ENCODE measurements around the gene DENND1A.
A peak's percentile ranks its signal among the peaks of the same experiment; 100 is the strongest.

DENND1A gene

DNA sequence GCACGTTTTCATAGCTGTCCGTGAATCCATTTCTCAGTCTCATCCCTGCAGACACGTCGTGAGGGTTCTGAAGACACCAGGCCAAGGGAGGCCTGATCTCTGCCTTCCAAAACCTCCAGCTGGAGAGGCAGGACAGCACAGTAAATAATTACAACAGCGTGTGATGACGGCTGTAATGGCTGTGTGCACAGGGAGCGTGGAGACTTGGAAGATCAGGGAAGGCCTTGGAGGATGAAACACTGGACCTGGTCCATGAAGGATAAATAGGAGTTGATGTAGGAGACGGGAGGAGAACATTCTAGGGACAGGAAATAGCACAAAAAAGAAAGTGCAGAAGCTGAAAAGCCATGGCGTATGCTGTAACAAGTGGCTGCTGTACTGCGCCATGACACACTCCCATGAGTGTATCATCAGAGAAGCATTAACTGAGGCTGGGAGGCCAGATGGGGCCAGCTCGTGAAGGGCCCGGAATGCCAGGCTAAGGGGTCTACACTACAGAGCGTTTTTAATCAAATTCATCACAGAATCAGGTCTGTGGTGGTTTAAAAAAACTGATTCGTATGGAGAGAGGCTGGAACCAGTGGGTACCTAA, 476.8 kb downstream of the DENND1A start:
- TF ChIP-seq, protein P1, sequence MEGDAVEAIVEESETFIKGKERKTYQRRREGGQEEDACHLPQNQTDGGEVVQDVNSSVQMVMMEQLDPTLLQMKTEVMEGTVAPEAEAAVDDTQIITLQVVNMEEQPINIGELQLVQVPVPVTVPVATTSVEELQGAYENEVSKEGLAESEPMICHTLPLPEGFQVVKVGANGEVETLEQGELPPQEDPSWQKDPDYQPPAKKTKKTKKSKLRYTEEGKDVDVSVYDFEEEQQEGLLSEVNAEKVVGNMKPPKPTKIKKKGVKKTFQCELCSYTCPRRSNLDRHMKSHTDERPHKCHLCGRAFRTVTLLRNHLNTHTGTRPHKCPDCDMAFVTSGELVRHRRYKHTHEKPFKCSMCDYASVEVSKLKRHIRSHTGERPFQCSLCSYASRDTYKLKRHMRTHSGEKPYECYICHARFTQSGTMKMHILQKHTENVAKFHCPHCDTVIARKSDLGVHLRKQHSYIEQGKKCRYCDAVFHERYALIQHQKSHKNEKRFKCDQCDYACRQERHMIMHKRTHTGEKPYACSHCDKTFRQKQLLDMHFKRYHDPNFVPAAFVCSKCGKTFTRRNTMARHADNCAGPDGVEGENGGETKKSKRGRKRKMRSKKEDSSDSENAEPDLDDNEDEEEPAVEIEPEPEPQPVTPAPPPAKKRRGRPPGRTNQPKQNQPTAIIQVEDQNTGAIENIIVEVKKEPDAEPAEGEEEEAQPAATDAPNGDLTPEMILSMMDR (conservative IDR thresholded peaks at IDR 0.05; ENCODE audit: control insufficient read depth, insufficient read depth, low read depth, low read length) = no peak
- DNase-seq (ENCODE audit: low read depth) = no peak
- no peak overlapping the region for H3K4me3 ChIP-seq (ENCODE audit: control insufficient read depth, low read depth, low read length)

DNA sequence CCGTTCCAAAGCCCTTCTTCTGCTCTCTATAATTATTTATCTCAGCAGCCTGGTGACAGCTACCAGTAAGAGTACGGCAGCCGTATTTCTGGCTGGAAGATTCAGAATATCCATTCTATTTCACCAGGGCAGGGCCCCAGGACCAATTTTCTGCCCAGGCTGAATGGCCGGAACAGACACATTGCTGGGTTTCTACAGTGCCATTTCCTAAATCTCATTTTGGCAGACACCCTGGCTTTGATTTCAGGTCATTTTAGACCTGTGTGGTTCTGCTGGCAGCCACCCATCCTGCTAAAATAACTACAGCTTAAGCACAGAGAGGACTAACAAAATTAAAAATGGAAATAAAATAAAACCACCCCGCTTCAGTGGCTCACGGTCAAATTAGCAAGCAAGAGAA, 478.9 kb downstream of the DENND1A start:
- no peak overlapping the region for H3K4me3 ChIP-seq (ENCODE audit: control insufficient read depth, low read depth, low read length)
- DNase-seq (ENCODE audit: low read depth) = no peak
- TF ChIP-seq, protein P1 (conservative IDR thresholded peaks at IDR 0.05; ENCODE audit: control insufficient read depth, insufficient read depth, low read depth, low read length) = no peak

GRCh38 chr9:123450098-123450770, 479.7 kb downstream of the DENND1A start:
- TF ChIP-seq, protein P1 (conservative IDR thresholded peaks at IDR 0.05; ENCODE audit: control insufficient read depth, insufficient read depth, low read depth, low read length) = no peak
- DNase-seq (ENCODE audit: low read depth) = no peak
- H3K4me3 ChIP-seq (ENCODE audit: control insufficient read depth, low read depth, low read length) = no peak overlapping the region

GRCh38 chr9:123447934-123448646, 481.8 kb downstream of the DENND1A start:
- no peak overlapping the region for H3K4me3 ChIP-seq (ENCODE audit: control insufficient read depth, low read depth, low read length)
- TF ChIP-seq, protein P1 (conservative IDR thresholded peaks at IDR 0.05; ENCODE audit: control insufficient read depth, insufficient read depth, low read depth, low read length) = no peak
- DNase-seq (ENCODE audit: low read depth) = no peak

GRCh38 chr9:123445981-123446610, 483.8 kb downstream of the DENND1A start:
- TF ChIP-seq, protein P1 (conservative IDR thresholded peaks at IDR 0.05; ENCODE audit: control insufficient read depth, insufficient read depth, low read depth, low read length) = no peak
- peak; percentile 61 for DNase-seq (ENCODE audit: low read depth)

DNA sequence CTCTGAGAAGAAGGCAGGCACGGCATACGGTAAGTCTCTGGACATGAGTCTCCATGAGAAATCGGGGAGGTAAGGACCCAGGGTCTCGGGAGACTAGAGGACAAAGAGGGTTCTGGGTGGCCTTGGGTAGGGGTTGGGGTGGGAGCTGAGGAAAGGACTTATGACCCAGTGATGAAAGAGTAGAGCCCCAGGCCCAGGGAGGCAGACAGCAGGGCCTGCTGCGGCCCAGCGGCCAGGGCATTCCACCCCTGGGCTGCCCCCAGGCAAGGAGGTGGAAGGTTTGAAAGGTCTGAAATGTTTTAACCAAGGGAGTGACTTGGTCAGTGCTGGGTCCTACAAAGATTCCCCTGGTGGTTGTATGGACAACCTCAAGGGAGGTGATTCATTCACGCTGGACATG, 484.8 kb downstream of the DENND1A start:
- no peak overlapping the region for H3K4me3 ChIP-seq (ENCODE audit: control insufficient read depth, low read depth, low read length)
- DNase-seq (ENCODE audit: low read depth) = no peak
- TF ChIP-seq, protein P1 (conservative IDR thresholded peaks at IDR 0.05; ENCODE audit: control insufficient read depth, insufficient read depth, low read depth, low read length) = no peak

More at GRCh38 chr9:123445981-123446610, 483.8 kb downstream of the DENND1A start:
- H3K4me3 ChIP-seq (ENCODE audit: control insufficient read depth, low read depth, low read length) = no peak overlapping the region
